WTC11 (cell line): Measurements from ENCODE around the gene DHFR2. TPM values are rescaled to one million over a fixed set of nuclear protein-coding genes. Genes with fewer than 3 reads are reported as not detected.
"Not testable (repeated sequence)": the region's sequence is repeated elsewhere in the genome, so short reads cannot be mapped to it uniquely, and the experiment has no call there.

Source experiments
- ATAC-seq: fragments of 200-7000 bp; cut with Tn5 transposase; 2 replicates; pipeline ENCODE4 v1.10.0; 2021; ENCODE audit warnings: mild to moderate bottlenecking, moderate library complexity
- CTCF ChIA-PET: fragments of 300-600 bp; sonication (Branson Sonifier 250); formaldehyde crosslinking; loops from one replicate; lab custom pipeline; 2021; ENCODE audit warnings: antibody characterized with exemption; lab: Charles Lee
- POLR2A ChIA-PET: fragments of 350-600 bp; sonication (Branson Sonifier 250); formaldehyde crosslinking; loops from one replicate; lab custom pipeline; 2021; ENCODE audit warnings: antibody characterized with exemption; lab: Charles Lee
- DNase-seq: peaks from one replicate; pipeline ENCODE4 v3.0.0; 2021; ENCODE audit warnings: low spot score
- H3K27ac Mint-ChIP-seq: 2 replicates; pipeline ENCODE4 v1.8.0; 2021; ENCODE audit warnings: mixed read lengths
- H3K27me3 Mint-ChIP-seq: 2 replicates; pipeline ENCODE4 v1.8.0; 2021; ENCODE audit warnings: low read depth, mild to moderate bottlenecking, moderate library complexity, mixed read lengths
- H3K36me3 Mint-ChIP-seq: 2 replicates; pipeline ENCODE4 v1.8.0; 2021; ENCODE audit warnings: mixed read lengths
- H3K4me1 Mint-ChIP-seq: 2 replicates; pipeline ENCODE4 v1.8.0; 2022; ENCODE audit warnings: mixed read lengths
- H3K4me3 Mint-ChIP-seq: 2 replicates; pipeline ENCODE4 v1.8.0; 2021; ENCODE audit warnings: mild to moderate bottlenecking, moderate library complexity, mixed read lengths
- H3K9me3 Mint-ChIP-seq: 2 replicates; pipeline ENCODE4 v1.8.0; 2021; ENCODE audit warnings: mixed read lengths
- ATF3 ChIP-seq: sonication (generic); formaldehyde crosslinking; conservative IDR thresholded peaks from 2 replicates; pipeline ENCODE4 v1.8.1; 2022; ENCODE audit warnings: mild to moderate bottlenecking, missing genetic modification reagents
- CBFB ChIP-seq: sonication (generic); formaldehyde crosslinking; IDR thresholded peaks from 2 replicates; pipeline ENCODE4 v1.8.1; 2022; ENCODE audit warnings: mild to moderate bottlenecking, low read depth, missing genetic modification reagents
- CREB1 ChIP-seq: sonication (generic); formaldehyde crosslinking; IDR thresholded peaks from 2 replicates; pipeline ENCODE4 v1.8.0; 2023; ENCODE audit warnings: mild to moderate bottlenecking, missing genetic modification reagents
- E2F5 ChIP-seq: sonication (generic); formaldehyde crosslinking; IDR thresholded peaks from 2 replicates; pipeline ENCODE4 v1.8.1; 2022; ENCODE audit warnings: mild to moderate bottlenecking, moderate library complexity, missing genetic modification reagents
- ELF4 ChIP-seq: sonication (generic); formaldehyde crosslinking; IDR thresholded peaks from 2 replicates; pipeline ENCODE4 v1.8.1; 2022; ENCODE audit warnings: low read depth, mild to moderate bottlenecking, moderate library complexity, missing genetic modification reagents
- EMX1 ChIP-seq: fragments of 250-450 bp; sonication (Bioruptor Pico); IDR thresholded peaks from 2 replicates; pipeline ENCODE4 v1.8.0; 2021; ENCODE audit warnings: mild to moderate bottlenecking
- KAT7 ChIP-seq: sonication (generic); formaldehyde crosslinking; IDR thresholded peaks from 2 replicates; pipeline ENCODE4 v1.8.1; 2023; ENCODE audit warnings: missing genetic modification reagents, mild to moderate bottlenecking, borderline replicate concordance
- MXD4 ChIP-seq: fragments of 250-450 bp; sonication (Bioruptor Pico); IDR thresholded peaks from 2 replicates; pipeline ENCODE4 v1.8.0; 2021; ENCODE audit warnings: mild to moderate bottlenecking, moderate library complexity, borderline replicate concordance
- MYBL2 ChIP-seq: sonication (generic); formaldehyde crosslinking; IDR thresholded peaks from 2 replicates; pipeline ENCODE4 v1.8.1; 2023; ENCODE audit warnings: mild to moderate bottlenecking, moderate library complexity, missing genetic modification reagents
- PREB ChIP-seq: sonication (generic); formaldehyde crosslinking; IDR thresholded peaks from 2 replicates; pipeline ENCODE4 v1.8.1; 2022; ENCODE audit warnings: mild to moderate bottlenecking, missing genetic modification reagents, moderate library complexity, borderline replicate concordance
- RELA ChIP-seq: sonication (generic); formaldehyde crosslinking; IDR thresholded peaks from 2 replicates; pipeline ENCODE4 v1.8.1; 2022; ENCODE audit warnings: missing genetic modification reagents, mild to moderate bottlenecking, borderline replicate concordance
- RORB ChIP-seq: fragments of 250-450 bp; sonication (Bioruptor Pico); IDR thresholded peaks from 2 replicates; pipeline ENCODE4 v1.9.0; 2021; ENCODE audit warnings: mild to moderate bottlenecking
- TCF7 ChIP-seq: sonication (generic); formaldehyde crosslinking; IDR thresholded peaks from 2 replicates; pipeline ENCODE4 v1.8.0; 2022; ENCODE audit warnings: mild to moderate bottlenecking, low read depth, missing genetic modification reagents, moderate library complexity
- TEAD1 ChIP-seq: sonication (generic); formaldehyde crosslinking; IDR thresholded peaks from 2 replicates; pipeline ENCODE4 v1.8.0; 2022; ENCODE audit warnings: mild to moderate bottlenecking, missing genetic modification reagents
- ZNF416 ChIP-seq: fragments of 250-450 bp; sonication (Bioruptor Pico); IDR thresholded peaks from 2 replicates; pipeline ENCODE4 v1.9.0; 2021; ENCODE audit warnings: mild to moderate bottlenecking, inconsistent platforms
- ZNF423 ChIP-seq: fragments of 250-450 bp; sonication (Bioruptor Pico); IDR thresholded peaks from 2 replicates; pipeline ENCODE4 v2.1.2; 2022; ENCODE audit warnings: mild to moderate bottlenecking, moderate library complexity
- ZNF671 ChIP-seq: fragments of 250-450 bp; sonication (Bioruptor Pico); IDR thresholded peaks from 2 replicates; pipeline ENCODE4 v1.8.0; 2021; ENCODE audit warnings: mild to moderate bottlenecking
- total RNA-seq: library from RNA; stranded (reverse); gene quantifications from 3 replicates; pipeline ENCODE4 v1.2.3, GENCODE V29; 2021
- TF ChIP-seq, protein P1 (sequence below): sonication (generic); formaldehyde crosslinking; IDR thresholded peaks from 2 replicates; pipeline ENCODE4 v1.8.1; 2023; ENCODE audit warnings: mild to moderate bottlenecking, missing genetic modification reagents, moderate library complexity
- TF ChIP-seq, protein P2 (sequence below): sonication (generic); formaldehyde crosslinking; IDR thresholded peaks from 2 replicates; pipeline ENCODE4 v1.8.1; 2022; ENCODE audit warnings: low read depth, mild to moderate bottlenecking, moderate library complexity, missing genetic modification reagents, borderline replicate concordance
- TF ChIP-seq, protein P3 (sequence below): fragments of 200-600 bp; IDR thresholded peaks from 2 replicates; pipeline ENCODE4 v1.8.0; 2022; ENCODE audit warnings: antibody characterized with exemption

DHFR2 gene
- total RNA-seq, 1 experiment from 2014 or later = 2.7 TPM

DNA sequence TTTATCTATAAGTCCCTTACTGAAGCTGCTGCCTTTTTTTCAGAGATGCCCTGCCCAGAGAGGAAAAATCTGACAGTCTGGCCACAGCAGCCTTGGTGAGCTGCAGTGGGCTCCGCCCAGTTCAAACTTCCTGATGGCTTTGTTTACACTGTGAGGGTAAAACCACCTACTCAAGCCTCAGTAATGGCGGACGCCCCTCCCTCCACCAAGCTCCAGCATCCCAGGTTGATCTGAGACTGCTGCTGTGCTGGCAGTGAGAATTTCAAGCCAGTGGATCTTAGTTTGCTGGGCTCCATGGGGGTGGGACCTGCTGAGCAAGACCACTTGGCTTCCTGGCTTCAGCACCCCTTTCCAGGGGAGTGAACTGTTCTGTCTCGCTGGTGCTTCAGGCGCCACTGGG is 17.8 kb upstream of the DHFR2 start:
- POLR2A ChIA-PET, ATAC-seq: not testable (repeated sequence)
- CTCF ChIA-PET = interaction anchor here (0.9 kb wide), 1 partner anchor 11 kb away, joined by 3 read pairs; no protein-coding TSS in a partner anchor

GRCh38 chr3:94076055-94076454 is 13.3 kb upstream of the DHFR2 start:
- DNase-seq (no peak), ATAC-seq (no peak)
- Mint-ChIP-seq H3K36me3 (peaks cover 13% of the 10 kb centered on the region), H3K27me3 (no peaks in the 10 kb centered on the region), H3K9me3 (peaks cover 5% of the 10 kb centered on the region), H3K4me3 (no peak overlapping the region), H3K4me1 (no peaks in the 10 kb centered on the region), H3K27ac (no peak overlapping the region)
- POLR2A ChIA-PET = no interaction called here
- CTCF ChIA-PET = no interaction called here
- no peak for TF ChIP-seq ATF3 (CRISPR knock-in tag)
- no peak for TF ChIP-seq E2F5 (CRISPR knock-in tag)
- no peak for TF ChIP-seq ZNF671 (CRISPR knock-in tag)
- TF ChIP-seq RELA (CRISPR knock-in tag) = no peak
- no peak for TF ChIP-seq CREB1 (CRISPR knock-in tag)
- TF ChIP-seq RORB (CRISPR knock-in tag) = no peak
- TF ChIP-seq MXD4 = no peak

More for the DNA sequence above, 17.8 kb upstream of the DHFR2 start:
- H3K4me1 Mint-ChIP-seq, H3K27me3 Mint-ChIP-seq, H3K27ac Mint-ChIP-seq, DNase-seq, H3K9me3 Mint-ChIP-seq, H3K4me3 Mint-ChIP-seq, H3K36me3 Mint-ChIP-seq: not testable (repeated sequence)

GRCh38 chr3:94071713-94072284 is 9.1 kb upstream of the DHFR2 start:
- DNase-seq (no peak), ATAC-seq (no peak)
- Mint-ChIP-seq H3K27me3 (no peaks in the 10 kb centered on the region), H3K27ac (no peak overlapping the region), H3K36me3 (peaks cover 16% of the 10 kb centered on the region), H3K4me3 (no peak overlapping the region), H3K4me1 (no peaks in the 10 kb centered on the region), H3K9me3 (peaks cover 5% of the 10 kb centered on the region)
- TF ChIP-seq CBFB (CRISPR knock-in tag) (no peak), EMX1 (CRISPR knock-in tag) (no peak), PREB (CRISPR knock-in tag) (no peak), ZNF416 (CRISPR knock-in tag) (no peak), MYBL2 (CRISPR knock-in tag) (no peak), ELF4 (CRISPR knock-in tag) (no peak), KAT7 (CRISPR knock-in tag) (no peak), TEAD1 (CRISPR knock-in tag) (no peak), ZNF423 (no peak), TCF7 (CRISPR knock-in tag) (no peak)
- TF ChIP-seq, protein P1, sequence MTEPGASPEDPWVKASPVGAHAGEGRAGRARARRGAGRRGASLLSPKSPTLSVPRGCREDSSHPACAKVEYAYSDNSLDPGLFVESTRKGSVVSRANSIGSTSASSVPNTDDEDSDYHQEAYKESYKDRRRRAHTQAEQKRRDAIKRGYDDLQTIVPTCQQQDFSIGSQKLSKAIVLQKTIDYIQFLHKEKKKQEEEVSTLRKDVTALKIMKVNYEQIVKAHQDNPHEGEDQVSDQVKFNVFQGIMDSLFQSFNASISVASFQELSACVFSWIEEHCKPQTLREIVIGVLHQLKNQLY (CRISPR knock-in tag) = no peak
- TF ChIP-seq, protein P2, sequence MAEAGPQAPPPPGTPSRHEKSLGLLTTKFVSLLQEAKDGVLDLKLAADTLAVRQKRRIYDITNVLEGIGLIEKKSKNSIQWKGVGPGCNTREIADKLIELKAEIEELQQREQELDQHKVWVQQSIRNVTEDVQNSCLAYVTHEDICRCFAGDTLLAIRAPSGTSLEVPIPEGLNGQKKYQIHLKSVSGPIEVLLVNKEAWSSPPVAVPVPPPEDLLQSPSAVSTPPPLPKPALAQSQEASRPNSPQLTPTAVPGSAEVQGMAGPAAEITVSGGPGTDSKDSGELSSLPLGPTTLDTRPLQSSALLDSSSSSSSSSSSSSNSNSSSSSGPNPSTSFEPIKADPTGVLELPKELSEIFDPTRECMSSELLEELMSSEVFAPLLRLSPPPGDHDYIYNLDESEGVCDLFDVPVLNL (CRISPR knock-in tag) = no peak
- TF ChIP-seq, protein P3, sequence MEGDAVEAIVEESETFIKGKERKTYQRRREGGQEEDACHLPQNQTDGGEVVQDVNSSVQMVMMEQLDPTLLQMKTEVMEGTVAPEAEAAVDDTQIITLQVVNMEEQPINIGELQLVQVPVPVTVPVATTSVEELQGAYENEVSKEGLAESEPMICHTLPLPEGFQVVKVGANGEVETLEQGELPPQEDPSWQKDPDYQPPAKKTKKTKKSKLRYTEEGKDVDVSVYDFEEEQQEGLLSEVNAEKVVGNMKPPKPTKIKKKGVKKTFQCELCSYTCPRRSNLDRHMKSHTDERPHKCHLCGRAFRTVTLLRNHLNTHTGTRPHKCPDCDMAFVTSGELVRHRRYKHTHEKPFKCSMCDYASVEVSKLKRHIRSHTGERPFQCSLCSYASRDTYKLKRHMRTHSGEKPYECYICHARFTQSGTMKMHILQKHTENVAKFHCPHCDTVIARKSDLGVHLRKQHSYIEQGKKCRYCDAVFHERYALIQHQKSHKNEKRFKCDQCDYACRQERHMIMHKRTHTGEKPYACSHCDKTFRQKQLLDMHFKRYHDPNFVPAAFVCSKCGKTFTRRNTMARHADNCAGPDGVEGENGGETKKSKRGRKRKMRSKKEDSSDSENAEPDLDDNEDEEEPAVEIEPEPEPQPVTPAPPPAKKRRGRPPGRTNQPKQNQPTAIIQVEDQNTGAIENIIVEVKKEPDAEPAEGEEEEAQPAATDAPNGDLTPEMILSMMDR = no peak
- POLR2A ChIA-PET = no interaction called here
- CTCF ChIA-PET = no interaction called here
